PC-3 (cell line): ENCODE data around the gene ACAD9. TPM values are rescaled to one million over a fixed set of nuclear protein-coding genes. Genes with fewer than 3 reads are reported as not detected.

Experiments used
- ATAC-seq: fragments of 200-7000 bp; cut with Tn5 transposase; 2 replicates; pipeline ENCODE4 v1.9.1; 2020; ENCODE audit warnings: mild to moderate bottlenecking, moderate library complexity
- BruUV-seq: library from RNA; stranded (reverse); fragments of 400-500 nt; replicated peaks from 2 replicates; lab custom pipeline; 2021; lab: Mats Ljungman, UMichigan
- CTCF ChIA-PET: fragments of 300-600 bp; sonication (Branson Sonifier 250); formaldehyde crosslinking; loops from one replicate; lab custom pipeline; 2022; ENCODE audit warnings: antibody characterized with exemption; lab: Charles Lee
- POLR2A ChIA-PET: fragments of 300-600 bp; sonication (Branson Sonifier 250); formaldehyde crosslinking; loops from one replicate; lab custom pipeline; 2022; ENCODE audit warnings: antibody characterized with exemption; ENCODE audit not compliant: unreplicated experiment; lab: Charles Lee
- DNase-seq: peaks from one replicate; pipeline ENCODE4 v3.0.0-alpha.2; 2015
- H2AFZ ChIP-seq: fragments of 300-600 bp; sonication (generic); 2 replicates; pipeline ENCODE4 v1.6.0; 2016; ENCODE audit warnings: antibody characterized with exemption, low read length
- H3F3A ChIP-seq: fragments of 300-600 bp; sonication (generic); one replicate; pipeline ENCODE4 v1.6.0; 2017; ENCODE audit warnings: antibody characterized with exemption, low read length, control low read depth, mild to moderate bottlenecking; ENCODE audit not compliant: unreplicated experiment
- H3K27ac ChIP-seq: fragments of 300-600 bp; sonication (generic); 2 replicates; pipeline ENCODE4 v1.5.1; 2016; ENCODE audit warnings: mild to moderate bottlenecking, low read length
- H3K27me3 ChIP-seq: fragments of 300-600 bp; sonication (generic); 2 replicates; pipeline ENCODE4 v1.6.1; 2016; ENCODE audit warnings: low read length, mixed read lengths
- H3K36me3 ChIP-seq: fragments of 300-600 bp; sonication (generic); 2 replicates; pipeline ENCODE4 v1.6.1; 2016; ENCODE audit warnings: low read depth, mixed run types, low read length, mixed read lengths
- H3K4me1 ChIP-seq: fragments of 300-600 bp; sonication (generic); 2 replicates; pipeline ENCODE4 v1.5.1; 2016; ENCODE audit warnings: low read length; ENCODE audit not compliant: insufficient read depth
- H3K4me2 ChIP-seq: fragments of 300-600 bp; sonication (generic); 2 replicates; pipeline ENCODE4 v1.6.0; 2016; ENCODE audit warnings: low read length
- H3K4me3 ChIP-seq: fragments of 300-600 bp; sonication (generic); 2 replicates; pipeline ENCODE4 v1.5.1; 2016; ENCODE audit warnings: mild to moderate bottlenecking, low read length, mixed read lengths
- H3K79me2 ChIP-seq: fragments of 300-600 bp; sonication (generic); 2 replicates; pipeline ENCODE4 v1.6.1; 2017; ENCODE audit warnings: low read length, mixed read lengths
- H3K9ac ChIP-seq: fragments of 300-600 bp; sonication (generic); 2 replicates; pipeline ENCODE4 v1.6.0; 2016; ENCODE audit warnings: mild to moderate bottlenecking, low read length
- H3K9me2 ChIP-seq: fragments of 300-600 bp; sonication (generic); replicated peaks from 2 replicates; pipeline ENCODE4 v1.6.1; 2016; ENCODE audit warnings: mixed run types, low read length, mixed read lengths
- H3K9me3 ChIP-seq: fragments of 300-600 bp; sonication (generic); 2 replicates; pipeline ENCODE4 v1.6.1; 2016; ENCODE audit warnings: low read length, mixed read lengths
- H4K20me1 ChIP-seq: fragments of 300-600 bp; sonication (generic); 2 replicates; pipeline ENCODE4 v1.6.1; 2016; ENCODE audit warnings: low read length, mixed read lengths
- CTCF ChIP-seq: fragments of 300-600 bp; sonication (generic); conservative IDR thresholded peaks from 2 replicates; pipeline ENCODE4 v1.5.1; 2017; ENCODE audit warnings: antibody characterized with exemption, low read depth, mild to moderate bottlenecking, low read length
- EZH2 ChIP-seq: fragments of 300-600 bp; sonication (generic); IDR thresholded peaks from one replicate; pipeline ENCODE4 v1.6.1; 2017; ENCODE audit warnings: antibody characterized with exemption, mild to moderate bottlenecking, low read length; ENCODE audit not compliant: unreplicated experiment
- EZH2phosphoT487 ChIP-seq: fragments of 300-600 bp; sonication (generic); IDR thresholded peaks from 2 replicates; pipeline ENCODE4 v1.6.1; 2018; ENCODE audit warnings: mild to moderate bottlenecking, antibody characterized with exemption, low read length, borderline replicate concordance
- intact Hi-C: fragments of 100-400 bp; cut with micrococcal nuclease; formaldehyde crosslinking; loops from 2 replicates; pipeline ENCODE4 v1.9.0; 2023
- total RNA-seq: library from RNA; depleted of rRNA; stranded (reverse); fragments of >200 nt; gene quantifications from 2 replicates; pipeline ENCODE4 v1.2.3, GENCODE V29; 2014

ACAD9 gene
- total RNA-seq, 1 experiment from 2014 or later: 38.6 TPM

GRCh38 chr3:128870347-128870746 lies 9.1 kb upstream of the ACAD9 start:
- H3K4me3 ChIP-seq: no peak overlapping the region
- ChIA-PET CTCF (no interaction called here), POLR2A (no interaction called here)
- H3K9me3 ChIP-seq: no peaks in the 10 kb centered on the region
- no peaks in the 10 kb centered on the region for H3K79me2 ChIP-seq
- TF ChIP-seq EZH2 (no peak), EZH2phosphoT487 (no peak), CTCF (no peak)
- BruUV-seq: no TSS peak
- H2AFZ ChIP-seq: no peak overlapping the region
- no peak for ATAC-seq
- H3K36me3 ChIP-seq: no peaks in the 10 kb centered on the region
- H3K9ac ChIP-seq: no peak overlapping the region
- H3F3A ChIP-seq: no peaks in the 10 kb centered on the region
- no peak overlapping the region for H3K27ac ChIP-seq
- no peak overlapping the region for H3K4me2 ChIP-seq
- DNase-seq: no peak
- H3K4me1 ChIP-seq: no peaks in the 10 kb centered on the region
- no peaks in the 10 kb centered on the region for H4K20me1 ChIP-seq
- H3K27me3 ChIP-seq: no peaks in the 10 kb centered on the region
- intact Hi-C loops: no loop called here
- no peaks in the 10 kb centered on the region for H3K9me2 ChIP-seq

GRCh38 chr3:128872282-128872681 lies 7.1 kb upstream of the ACAD9 start:
- no peaks in the 10 kb centered on the region for H3K27me3 ChIP-seq
- no peaks in the 10 kb centered on the region for H3K4me1 ChIP-seq
- H2AFZ ChIP-seq: no peak overlapping the region
- H3K9me3 ChIP-seq: no peaks in the 10 kb centered on the region
- intact Hi-C loops: no loop called here
- no peaks in the 10 kb centered on the region for H3K79me2 ChIP-seq
- H3K9ac ChIP-seq: no peak overlapping the region
- no peaks in the 10 kb centered on the region for H3F3A ChIP-seq
- no peaks in the 10 kb centered on the region; the same call in 1 of the 2 replicates for H3K36me3 ChIP-seq
- H3K9me2 ChIP-seq: no peaks in the 10 kb centered on the region
- H4K20me1 ChIP-seq: no peaks in the 10 kb centered on the region
- no peak for TF ChIP-seq EZH2
- ChIA-PET POLR2A (no interaction called here), CTCF (no interaction called here)
- ATAC-seq (no peak), DNase-seq (no peak)
- no TSS peak for BruUV-seq
- H3K27ac ChIP-seq: no peak overlapping the region
- no peak overlapping the region for H3K4me3 ChIP-seq
- no peak overlapping the region for H3K4me2 ChIP-seq

DNA sequence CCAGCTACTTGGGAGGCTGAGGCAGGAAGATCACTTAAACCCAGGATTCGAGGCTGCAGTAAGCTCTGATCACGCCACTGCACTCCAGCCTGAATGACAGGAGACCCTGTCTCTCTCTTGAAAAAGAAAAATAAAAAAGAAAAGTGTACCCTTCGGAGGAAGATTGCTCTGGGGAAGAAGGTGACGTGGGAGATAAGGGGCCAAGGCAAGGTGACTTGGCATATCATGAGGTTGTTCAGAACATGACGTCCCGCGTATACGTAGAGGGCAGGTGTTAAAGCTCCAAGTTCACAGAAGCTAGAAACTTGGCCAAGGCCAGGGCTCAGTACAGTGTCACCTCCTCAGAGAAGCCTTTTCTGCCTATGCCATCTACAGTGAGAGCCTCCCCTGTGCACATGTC lies 6.7 kb upstream of the ACAD9 start:
- Histone ChIP-seq H3K36me3 (no peaks in the 10 kb centered on the region; the same call in 1 of the 2 replicates), H3K9ac (no peak overlapping the region), H3K4me3 (no peak overlapping the region), H3K4me1 (no peaks in the 10 kb centered on the region), H3K27ac (no peak overlapping the region), H2AFZ (no peak overlapping the region), H3K79me2 (0 out of 2 replicates have a peak, but pooled peaks cover under 1% of the 10 kb centered on the region), H3K27me3 (no peaks in the 10 kb centered on the region), H3K9me2 (no peaks in the 10 kb centered on the region), H4K20me1 (no peaks in the 10 kb centered on the region), H3K4me2 (no peak overlapping the region), H3F3A (no peaks in the 10 kb centered on the region), H3K9me3 (no peaks in the 10 kb centered on the region)
- intact Hi-C loops: no loop called here
- CTCF ChIA-PET: no interaction called here
- TF ChIP-seq EZH2 (no peak), EZH2phosphoT487 (no peak)
- POLR2A ChIA-PET: no interaction called here
- no TSS peak for BruUV-seq
- no peak for ATAC-seq
- no peak for DNase-seq
